ENCODE results near the gene GRK5.
"Not testable (repeated sequence)": the region's sequence is repeated elsewhere in the genome, so short reads cannot be mapped to it uniquely, and the experiment has no call there.

GRK5 gene

DNA sequence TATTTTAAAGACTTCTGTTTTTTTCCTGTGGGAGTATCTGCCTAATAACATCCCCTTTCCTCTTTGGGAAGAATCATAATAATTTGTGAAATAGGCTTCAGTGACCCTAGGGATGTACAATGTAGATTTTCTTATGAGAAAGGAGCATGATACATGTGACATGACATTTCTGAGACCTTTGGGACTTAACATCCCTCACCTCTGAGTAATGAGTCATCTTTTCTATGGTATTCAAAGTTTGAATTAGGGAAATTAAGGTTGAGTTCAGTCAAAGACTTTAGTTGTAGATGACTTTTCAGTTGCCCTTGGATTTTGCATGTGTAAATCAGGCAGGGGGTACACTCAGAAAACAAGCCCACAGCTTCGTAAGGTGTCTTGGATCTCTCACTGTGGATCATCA is 14.3 kb downstream of the GRK5 start:
- no peak for DNase-seq

DNA sequence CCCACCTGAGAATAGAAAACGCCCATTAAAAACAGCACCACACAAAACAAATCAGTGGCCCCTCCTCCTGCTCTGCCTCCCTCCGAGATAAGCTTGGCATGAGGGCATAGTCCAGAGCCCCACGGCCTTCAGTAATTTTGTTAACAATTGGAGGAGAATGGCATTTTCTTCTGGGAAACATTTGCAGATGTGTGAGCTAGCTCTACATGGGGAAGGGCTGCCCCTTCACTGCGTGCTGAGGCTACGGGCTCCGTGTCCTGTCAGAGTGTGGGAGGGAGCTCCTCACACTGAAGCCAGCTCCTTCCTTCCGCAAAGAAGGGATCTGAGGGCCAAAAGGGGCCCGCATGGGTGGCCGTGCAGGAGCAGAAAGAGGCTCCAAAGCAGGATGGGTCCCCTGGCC is 15.2 kb downstream of the GRK5 start:
- no peak for DNase-seq

DNA sequence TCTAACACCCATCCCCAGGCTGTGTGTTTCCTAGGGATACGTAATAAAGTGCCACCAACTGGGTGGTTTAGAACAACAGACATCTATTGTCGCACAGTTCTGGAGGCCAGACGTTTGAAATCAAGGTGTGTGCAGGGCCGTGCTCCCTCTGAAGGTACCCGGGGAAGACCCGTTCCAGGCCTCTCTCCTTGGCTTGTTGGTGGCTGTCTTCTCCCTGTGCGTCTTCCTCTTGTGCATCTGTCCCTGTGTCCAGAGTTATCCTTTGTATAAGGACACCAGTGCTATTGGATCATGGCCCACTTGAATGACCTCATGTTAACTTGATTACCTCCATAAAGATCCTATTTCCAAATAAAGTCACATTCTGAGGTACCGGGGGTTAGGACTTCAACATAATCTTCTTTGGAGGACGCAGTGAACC is 15.6 kb downstream of the GRK5 start:
- no peak for DNase-seq

DNA sequence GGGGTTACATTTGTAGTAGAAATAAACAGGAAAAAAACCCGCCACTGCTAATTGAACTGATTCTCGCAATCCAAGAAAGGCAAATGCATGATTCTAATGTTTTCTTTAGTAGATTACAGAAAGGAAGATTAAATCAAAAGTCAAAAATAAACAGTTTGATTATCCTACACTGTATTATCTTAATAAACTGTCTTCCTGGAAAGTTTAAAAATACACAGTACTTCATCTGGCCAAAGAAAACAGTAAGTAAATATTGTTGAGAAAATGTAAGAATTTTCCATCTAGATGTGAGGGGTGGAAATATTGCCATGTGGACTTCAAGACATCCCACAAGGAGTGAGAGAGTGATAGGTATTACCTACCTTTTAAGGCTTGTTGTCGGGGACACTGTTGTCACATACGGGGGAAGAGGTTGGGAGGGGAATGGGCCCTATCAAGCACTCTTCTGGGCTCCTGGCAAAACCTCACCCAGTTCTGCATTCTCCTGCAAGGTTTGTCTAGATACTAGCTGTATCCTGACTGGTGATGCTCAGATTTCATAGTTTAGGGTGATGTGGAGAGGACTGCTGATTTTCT is 17.8 kb downstream of the GRK5 start:
- no peak for DNase-seq

DNA sequence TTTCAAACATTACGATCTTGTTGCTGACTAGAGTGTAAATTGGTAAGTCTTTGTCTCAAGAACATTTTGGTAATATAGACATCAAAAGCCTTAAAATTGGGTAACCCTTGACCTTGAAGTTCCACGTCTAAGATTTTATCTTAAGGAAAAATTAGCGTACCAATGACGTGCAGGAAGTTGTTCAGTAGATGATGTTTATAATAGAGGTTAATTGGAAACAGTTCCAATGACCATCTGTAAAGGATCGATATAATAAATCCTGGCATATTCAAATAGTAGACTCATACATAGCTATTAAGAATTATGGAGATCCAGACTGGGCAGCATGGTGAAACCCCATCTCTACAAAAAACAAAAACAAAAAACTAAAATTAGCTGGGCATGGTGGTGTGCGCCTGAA is 20.5 kb downstream of the GRK5 start:
- no peak for DNase-seq

DNA sequence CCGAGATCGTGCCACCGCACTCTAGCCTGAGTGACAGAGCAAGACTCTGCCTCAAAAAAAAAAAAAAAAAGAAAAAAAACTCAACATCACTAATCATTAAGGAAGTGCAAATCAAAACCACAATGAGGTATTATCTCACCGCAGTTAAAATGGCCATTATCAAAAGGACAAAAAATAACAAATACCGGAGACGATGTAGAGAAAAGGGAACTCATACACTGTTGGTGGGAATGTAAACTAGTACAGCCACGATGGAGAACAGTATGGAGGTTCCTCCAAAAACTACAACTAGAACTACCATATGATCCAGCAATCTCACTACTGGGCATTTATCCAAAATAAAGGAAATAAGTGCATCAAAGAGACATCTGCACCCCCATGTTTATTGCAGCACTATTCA is 24.3 kb downstream of the GRK5 start:
- DNase-seq: no peak

DNA sequence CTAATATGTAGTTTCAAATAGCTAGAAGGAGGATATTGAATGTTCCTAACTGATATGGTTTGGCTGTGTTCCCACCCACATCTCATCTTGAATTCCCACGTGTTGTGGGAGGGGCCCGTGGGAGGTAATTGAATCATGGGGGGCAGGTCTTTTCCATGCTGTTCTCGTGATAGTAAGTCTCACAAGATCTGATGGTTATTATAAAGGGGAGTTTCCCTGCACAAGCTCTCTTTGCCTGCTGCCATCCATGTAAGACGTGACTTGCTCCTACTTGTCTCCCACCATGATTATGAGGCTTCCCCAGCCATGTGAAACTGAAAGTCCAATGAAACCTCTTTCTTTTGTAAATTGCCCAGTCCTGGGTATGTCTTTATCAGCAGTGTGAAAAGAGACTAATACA is 25.1 kb downstream of the GRK5 start:
- not testable (repeated sequence) for DNase-seq

DNA sequence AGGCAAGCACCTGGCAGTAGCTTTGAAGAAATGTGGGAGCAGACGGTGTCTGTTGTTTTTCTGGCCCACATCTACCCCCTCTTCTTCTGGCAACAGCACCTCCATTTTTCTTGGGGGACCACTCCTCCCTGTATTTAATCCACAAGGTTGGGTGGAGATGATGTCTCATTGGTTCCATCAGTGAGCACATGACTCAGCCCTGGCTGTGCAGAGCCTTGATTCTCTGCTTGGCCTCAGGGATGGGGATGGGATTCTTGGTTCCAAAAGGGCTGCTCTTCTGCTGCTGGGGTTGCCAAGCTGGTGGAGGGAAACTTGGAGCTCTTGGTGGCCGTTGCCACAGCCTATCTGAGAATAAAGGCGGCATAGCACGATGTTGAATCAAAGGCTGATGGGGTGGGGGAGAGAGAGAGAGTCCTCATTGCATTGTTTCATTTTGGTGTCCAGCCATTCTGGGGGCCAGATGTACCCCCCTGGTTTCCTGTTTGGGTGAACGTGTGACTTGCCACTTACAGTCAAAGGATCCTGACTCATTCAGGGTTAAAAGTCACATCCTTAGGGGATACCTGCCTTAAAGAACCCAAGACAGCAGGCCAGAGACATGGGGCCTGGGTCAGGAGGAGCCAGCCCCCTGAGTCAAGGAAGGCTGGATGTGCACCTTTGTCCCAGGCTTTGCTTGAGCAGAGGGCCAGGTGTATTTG is 25.9 kb downstream of the GRK5 start:
- no peak for DNase-seq

DNA sequence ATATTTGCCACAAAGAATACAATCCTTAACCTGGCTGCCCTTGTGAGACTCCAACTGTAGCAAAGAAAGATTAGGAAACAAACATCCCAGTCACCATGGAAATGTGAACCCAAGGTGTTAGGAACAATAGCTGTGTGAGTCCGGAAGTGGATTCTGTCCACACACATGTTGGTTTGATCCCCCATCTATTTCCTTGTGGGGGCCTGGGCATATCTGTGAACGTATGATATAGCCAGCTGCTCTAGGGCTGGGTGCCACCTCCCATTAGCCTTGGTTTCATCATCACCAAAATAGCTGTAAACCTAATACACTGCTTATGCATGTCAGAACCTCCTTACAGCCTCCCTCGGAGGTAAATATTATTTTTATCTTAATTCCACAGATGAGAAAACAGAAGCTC is 26.4 kb downstream of the GRK5 start:
- no peak for DNase-seq

DNA sequence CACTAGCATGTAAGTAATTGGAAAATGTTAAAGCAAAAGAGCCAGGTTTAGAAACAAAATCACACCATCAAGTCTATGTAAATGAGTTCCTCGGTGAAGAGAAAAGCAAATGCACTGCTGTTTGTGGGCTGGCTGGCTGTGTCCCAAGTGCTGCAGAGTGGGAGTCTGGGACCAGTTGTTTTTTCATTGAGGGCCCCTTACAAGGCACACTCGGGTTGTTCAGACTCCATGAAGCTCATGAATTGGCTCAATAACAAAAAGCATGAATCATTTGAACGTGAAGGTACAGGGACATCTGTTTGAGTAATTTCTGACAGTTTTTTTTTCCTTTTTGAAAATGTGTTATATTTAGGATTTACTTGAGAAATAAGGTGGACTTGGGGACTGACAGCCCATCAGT is 28.0 kb downstream of the GRK5 start:
- DNase-seq: no peak

DNA sequence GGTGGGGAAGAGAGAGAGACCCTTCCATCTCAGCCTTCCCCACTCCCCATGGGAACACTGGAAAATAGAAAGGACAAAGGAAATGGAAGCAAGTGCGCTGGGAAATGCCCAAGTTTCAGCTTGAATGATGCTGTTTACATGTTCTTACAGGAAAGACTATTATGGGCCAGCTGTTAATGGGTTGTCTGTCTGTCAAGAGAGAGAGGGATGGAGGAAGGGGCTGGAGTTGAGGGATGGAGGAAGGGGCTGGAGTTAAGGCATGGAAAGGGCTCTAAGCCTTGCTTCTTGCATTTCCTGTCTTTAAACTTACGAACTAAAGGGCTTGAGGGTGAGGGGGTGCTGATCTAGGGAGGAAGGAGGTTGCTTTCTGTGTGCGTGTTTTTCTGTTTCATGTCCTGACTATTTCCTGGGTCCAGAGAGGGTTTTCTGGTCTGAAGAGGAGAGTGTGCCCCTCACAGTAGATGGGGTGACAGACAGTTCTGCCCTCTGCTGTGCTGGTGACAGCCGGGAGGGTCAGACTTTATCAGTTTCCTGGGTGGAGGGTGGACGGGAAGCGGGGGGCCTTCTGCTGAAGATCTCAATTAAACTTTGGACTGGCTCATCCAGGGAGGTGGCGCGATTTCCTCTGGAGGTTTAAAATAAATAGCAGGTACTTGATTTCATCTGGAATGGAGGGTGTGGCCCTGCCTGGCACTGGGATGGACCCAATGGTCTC is 30.5 kb downstream of the GRK5 start:
- DNase-seq: no peak

DNA sequence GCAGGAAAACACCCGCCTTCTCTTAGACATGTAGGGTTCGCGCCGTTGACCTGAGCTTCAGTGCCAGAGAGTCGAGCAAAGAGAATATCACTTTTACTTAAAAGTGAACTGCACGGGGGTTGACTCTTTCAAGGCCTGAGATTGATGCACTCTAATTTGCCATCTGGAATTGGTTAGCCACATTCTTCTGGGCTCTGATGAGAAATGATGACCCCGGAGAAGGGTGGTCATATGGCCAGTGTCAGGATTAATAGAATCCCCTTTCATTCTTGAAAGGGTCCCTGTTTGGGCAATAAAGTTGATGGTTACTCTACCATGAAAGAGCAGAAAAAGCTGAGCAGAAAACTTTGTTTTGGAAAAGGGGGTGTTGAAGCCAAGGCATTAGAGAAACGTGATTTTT is 31.2 kb downstream of the GRK5 start:
- DNase-seq: no peak

DNA sequence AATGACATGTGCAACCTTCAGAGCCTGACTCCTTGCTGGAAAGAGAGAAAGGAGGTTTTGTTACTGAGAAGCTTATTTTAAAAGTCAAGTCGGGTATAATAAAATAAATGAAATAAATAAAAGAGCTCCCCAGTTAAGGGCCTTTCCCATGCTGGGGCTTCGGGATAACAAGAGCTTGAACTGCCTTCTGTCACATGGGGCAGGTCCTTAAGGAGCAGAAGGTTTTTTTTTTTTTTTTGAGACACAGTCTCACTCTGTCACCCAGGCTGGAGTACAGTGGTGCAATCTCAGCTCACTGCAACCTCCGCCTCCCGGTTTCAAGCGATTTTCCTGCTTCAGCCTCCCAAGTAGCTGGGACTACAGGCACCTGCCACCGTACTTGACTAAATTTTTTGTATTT is 31.6 kb downstream of the GRK5 start:
- DNase-seq: not testable (repeated sequence)

DNA sequence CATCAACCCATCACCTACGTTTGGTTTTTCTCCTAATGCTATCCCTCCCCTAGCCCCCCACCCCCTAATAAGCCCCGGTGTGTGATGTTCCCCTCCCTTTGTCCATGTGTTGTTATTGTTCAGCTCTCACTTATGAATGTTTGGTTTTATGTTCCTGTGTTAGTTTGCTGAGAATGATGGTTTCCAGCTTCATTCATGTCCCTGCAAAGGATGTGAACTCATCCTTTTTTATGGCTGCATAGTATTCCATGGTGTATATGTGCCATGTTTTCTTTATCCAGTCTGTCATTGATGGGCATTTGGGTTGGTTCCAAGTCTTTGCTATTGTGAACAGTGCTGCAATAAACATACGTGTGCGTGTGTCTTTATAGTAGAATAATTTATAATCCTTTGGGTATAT is 32.3 kb downstream of the GRK5 start:
- not testable (repeated sequence) for DNase-seq

DNA sequence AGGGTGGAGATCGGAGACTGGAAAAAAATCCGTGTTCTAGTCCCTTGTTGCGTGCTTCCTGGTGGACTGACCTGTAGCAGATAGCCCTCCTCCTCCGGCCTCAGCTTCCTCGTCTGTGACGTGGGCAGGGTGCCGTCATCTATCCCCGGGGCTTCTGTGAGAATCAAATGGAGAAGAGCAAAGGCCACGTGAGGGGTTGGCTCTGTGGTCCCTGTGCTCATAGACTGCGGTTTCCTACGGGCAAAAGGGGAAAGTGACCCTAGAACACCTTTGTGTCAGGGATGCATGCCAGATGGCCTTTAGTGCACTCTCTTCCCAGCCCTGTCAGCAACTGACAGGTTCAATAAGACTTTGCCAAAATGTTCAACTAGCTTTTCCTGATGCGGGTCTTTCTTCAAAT is 33.7 kb downstream of the GRK5 start:
- no peak for DNase-seq

DNA sequence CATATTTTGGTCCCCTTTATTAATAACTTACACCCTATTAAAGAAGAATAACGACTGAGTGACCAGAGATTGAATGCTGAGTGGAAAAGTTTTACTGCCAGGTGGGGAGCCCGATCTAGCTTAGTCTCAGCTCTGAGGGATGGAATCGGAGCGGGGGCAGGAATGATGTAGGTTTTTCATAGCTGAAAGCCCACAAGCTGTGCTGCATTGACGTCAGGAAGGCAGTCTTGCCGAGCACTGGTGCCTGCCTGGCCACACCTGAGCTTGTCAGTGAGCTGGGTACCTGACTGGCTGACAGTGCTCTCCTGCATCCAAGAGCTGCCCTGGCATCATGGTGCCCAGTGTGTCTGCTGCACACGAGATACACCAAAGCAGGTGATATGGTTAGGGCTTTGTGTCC is 34.8 kb downstream of the GRK5 start:
- DNase-seq: no peak

DNA sequence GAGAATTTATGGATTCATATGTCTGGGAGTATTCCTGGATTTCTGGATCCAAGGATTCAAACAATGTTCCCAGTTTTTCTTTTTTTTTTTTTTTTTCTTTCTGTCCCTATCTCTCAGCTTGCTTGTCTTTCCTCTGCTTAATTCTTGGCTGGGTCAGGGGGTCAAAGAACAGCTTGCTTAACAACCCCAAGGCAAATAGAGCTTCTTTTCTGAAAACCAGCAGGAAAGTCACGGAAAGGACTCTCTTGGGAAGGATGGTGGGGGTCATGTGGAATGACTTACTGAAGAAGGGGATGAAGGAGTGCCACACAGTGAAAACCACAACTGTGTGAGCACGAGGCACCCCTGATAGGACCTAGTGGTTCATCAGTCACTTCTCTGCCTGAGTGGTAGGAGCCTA is 36.1 kb downstream of the GRK5 start:
- no peak for DNase-seq

DNA sequence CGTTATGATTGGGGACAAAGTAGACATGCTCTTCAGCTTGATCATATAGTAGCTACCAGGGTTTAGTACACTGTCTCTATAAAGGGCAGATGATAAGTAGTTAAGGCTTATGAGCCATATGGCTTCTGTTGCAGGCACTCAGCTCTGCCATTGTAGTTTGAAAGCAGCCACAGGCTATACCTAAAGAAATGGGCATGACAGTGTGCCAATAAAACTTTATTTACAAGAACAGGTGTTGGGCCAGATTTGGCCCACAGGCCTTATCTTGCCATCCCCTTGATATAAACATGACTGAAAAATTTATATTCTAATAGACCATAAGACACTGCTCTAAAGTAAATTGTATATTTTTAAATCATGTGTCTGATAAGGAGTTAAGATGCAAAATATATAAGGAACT is 36.6 kb downstream of the GRK5 start:
- DNase-seq: no peak

DNA sequence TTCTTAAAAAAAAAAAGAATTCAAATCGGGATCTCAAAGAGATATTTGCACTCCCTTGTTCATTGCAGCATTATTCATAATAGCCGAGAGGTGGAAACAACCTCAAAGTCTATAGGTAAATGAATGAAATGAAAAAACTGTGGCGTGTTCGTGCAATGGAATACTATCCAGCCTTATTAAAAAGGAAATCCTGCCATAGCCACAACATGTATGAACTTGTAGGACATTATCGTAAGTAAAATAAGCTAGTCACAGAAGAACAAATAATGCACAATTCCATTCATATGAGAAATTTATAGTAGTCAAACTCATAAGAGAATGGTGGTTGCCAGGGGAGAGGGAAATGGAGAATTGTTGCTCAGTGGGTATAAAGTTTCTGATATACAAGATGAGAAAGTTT is 37.9 kb downstream of the GRK5 start:
- DNase-seq: no peak

DNA sequence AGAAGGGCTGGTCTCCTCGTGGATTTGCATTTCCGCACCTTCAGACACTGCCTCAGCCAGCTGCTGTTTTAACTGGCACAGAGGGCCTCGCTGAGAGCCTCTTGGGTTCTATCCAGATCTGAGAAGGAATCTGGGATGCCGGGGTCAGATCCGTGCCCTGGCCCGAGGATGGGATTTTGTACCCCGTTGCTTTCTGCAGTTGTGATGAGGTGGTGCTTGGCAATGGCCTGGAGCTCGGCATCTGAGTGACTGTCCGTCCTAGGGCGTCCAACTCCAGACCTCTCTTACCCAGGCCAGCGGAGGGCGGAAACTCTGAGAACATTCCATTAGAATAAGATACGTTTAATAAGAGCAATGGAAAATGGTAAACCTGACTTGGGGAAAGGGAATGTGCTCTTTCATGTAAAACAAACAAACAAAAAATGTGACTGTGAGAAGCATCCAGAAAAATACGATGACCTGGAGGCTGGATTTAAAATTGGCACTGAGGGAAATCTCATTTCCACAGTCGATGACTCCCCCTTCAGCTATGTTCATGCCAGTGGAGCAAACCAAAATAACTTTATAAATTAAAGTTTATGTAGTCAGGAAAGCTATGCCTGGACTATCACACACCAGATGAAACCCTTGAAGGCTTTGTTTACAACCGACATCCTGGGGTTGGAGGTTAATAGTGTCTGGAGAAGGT is 39.6 kb downstream of the GRK5 start:
- no peak for DNase-seq

DNA sequence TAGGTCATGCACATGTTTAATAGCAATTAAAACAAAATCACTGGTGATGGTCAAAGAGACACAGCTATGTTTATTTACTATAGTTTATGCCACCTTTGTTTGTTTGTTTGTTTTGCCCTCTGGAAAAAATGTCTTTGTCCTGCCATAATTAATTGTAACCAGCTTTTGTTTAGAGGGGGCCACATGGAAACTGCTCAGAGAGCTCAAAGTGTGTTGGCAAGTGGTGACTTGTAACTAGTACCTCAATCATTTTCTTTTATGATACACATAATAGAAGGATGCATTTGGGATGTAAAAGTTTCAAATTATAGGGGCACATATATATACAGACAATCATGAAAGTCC is 40.2 kb downstream of the GRK5 start:
- no peak for DNase-seq

DNA sequence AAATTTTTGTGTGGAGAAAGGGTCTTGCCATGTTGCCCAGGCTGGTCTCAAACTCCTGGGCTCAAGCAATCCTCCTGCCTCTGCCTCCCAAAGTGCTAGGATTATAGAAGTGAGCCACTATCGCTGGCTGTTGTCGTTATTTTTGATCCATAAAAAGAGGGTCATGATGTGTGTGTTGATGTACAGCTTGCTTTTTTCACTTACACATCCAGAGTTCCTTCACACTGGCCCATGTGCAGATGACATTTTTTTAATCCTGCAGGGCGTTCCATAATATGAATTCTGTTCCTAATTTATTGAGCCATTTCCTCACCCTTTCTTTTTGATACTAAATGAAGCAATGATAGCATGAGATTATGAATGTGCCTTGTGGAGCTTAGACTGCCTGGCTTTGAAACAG is 40.8 kb downstream of the GRK5 start:
- DNase-seq: no peak

DNA sequence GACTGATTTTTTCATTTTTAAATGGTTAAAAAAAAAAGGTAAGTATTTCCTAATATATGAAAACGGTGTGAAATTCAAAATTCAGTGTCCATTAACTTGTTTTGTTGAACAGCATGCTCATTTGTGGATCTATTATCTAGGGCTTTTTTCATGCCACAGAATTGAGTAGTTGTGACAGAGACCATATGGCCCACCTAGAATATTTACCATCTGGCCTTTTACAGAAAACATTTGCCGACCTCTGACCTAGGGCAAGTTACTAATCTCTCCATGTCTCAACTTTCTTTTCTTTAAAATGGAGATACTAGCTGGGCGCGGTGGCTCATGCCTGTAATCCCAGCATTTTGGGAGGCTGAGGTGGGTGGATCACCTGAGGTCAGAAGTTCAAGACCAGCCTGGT is 41.3 kb downstream of the GRK5 start:
- no peak for DNase-seq
